Mesendoderm (in vitro differentiated cells): ENCODE data around the gene GPD1.
A peak's percentile ranks its signal among the peaks of the same experiment; 100 is the strongest.

Experiments used
- DNase-seq: peaks from one replicate; pipeline ENCODE4 v3.0.0; 2013
- H2AK5ac ChIP-seq: 2 replicates; pipeline ENCODE4 v1.6.1; 2013; ENCODE audit warnings: low read length, inconsistent platforms
- H2BK120ac ChIP-seq: 2 replicates; pipeline ENCODE4 v1.6.1; 2013; ENCODE audit warnings: low read depth, mild to moderate bottlenecking, low read length, moderate library complexity, mixed read lengths
- H2BK15ac ChIP-seq: replicated peaks from 2 replicates; pipeline ENCODE4 v1.6.1; 2013; ENCODE audit warnings: low read depth, mild to moderate bottlenecking, moderate library complexity
- H2BK5ac ChIP-seq: 2 replicates; pipeline ENCODE4 v1.6.1; 2013; ENCODE audit warnings: low read length, inconsistent platforms
- H3K18ac ChIP-seq: 2 replicates; pipeline ENCODE4 v1.6.1; 2013; ENCODE audit warnings: mild to moderate bottlenecking, low read length, mixed read lengths
- H3K23ac ChIP-seq: one replicate; pipeline ENCODE4 v1.6.1; 2013; ENCODE audit warnings: low read length
- H3K27ac ChIP-seq: 2 replicates; pipeline ENCODE4 v1.5.1; 2013; ENCODE audit warnings: low read depth, mild to moderate bottlenecking, inconsistent platforms, low read length, moderate library complexity
- H3K27me3 ChIP-seq: 2 replicates; pipeline ENCODE4 v1.6.1; 2013; ENCODE audit warnings: low read length, control low read depth, mild to moderate bottlenecking, inconsistent platforms; ENCODE audit not compliant: insufficient read depth, poor library complexity
- H3K36me3 ChIP-seq: 2 replicates; pipeline ENCODE4 v1.6.1; 2013; ENCODE audit warnings: low read length, inconsistent platforms; ENCODE audit not compliant: control insufficient read depth, insufficient read depth
- H3K4ac ChIP-seq: one replicate; pipeline ENCODE4 v1.6.1; 2013; ENCODE audit warnings: low read depth, mild to moderate bottlenecking, low read length, moderate library complexity
- H3K4me1 ChIP-seq: 2 replicates; pipeline ENCODE4 v1.6.1; 2013; ENCODE audit warnings: low read depth, low read length, inconsistent platforms; ENCODE audit not compliant: control insufficient read depth
- H3K4me2 ChIP-seq: 2 replicates; pipeline ENCODE4 v1.6.1; 2013; ENCODE audit warnings: low read length
- H3K4me3 ChIP-seq: 2 replicates; pipeline ENCODE4 v1.5.1; 2013; ENCODE audit warnings: mild to moderate bottlenecking, low read length
- H3K56ac ChIP-seq: one replicate; pipeline ENCODE4 v1.6.1; 2013; ENCODE audit warnings: low read length
- H3K79me1 ChIP-seq: 2 replicates; pipeline ENCODE4 v1.6.1; 2013; ENCODE audit warnings: low read length, inconsistent platforms
- H3K79me2 ChIP-seq: 2 replicates; pipeline ENCODE4 v1.6.1; 2013; ENCODE audit warnings: mild to moderate bottlenecking, low read length; ENCODE audit not compliant: control insufficient read depth, insufficient read depth
- H3K9ac ChIP-seq: 2 replicates; pipeline ENCODE4 v1.6.1; 2013; ENCODE audit warnings: low read length, inconsistent platforms
- H4K5ac ChIP-seq: one replicate; pipeline ENCODE4 v1.6.1; 2013; ENCODE audit warnings: low read length
- H4K8ac ChIP-seq: one replicate; pipeline ENCODE4 v1.6.1; 2013; ENCODE audit warnings: low read depth, mild to moderate bottlenecking, control low read depth, low read length, moderate library complexity
- WGBS: extraction: QIAGEN DNeasy Blood & Tissue Kit; methylation state at CpG from one replicate; pipeline ENCODE4 v1.1.7; 2013; ENCODE audit warnings: low lambda C conversion rate, missing lambda C conversion rate; ENCODE audit not compliant: insufficient coverage; ENCODE audit errors: extremely low coverage; 5-methylcytosine and 5-hydroxymethylcytosine counted together

GPD1 gene

GRCh38 chr12:50103351-50103750 is 457 bp upstream of the GPD1 start:
- Histone ChIP-seq H3K9ac (no peak overlapping the region), H3K4me1 (no peaks in the 10 kb centered on the region), H3K27ac (no peak overlapping the region), H3K79me2 (no peaks in the 10 kb centered on the region), H3K18ac (no peak overlapping the region), H2BK120ac (no peak overlapping the region), H3K56ac (peak overlapping the region; percentile 15), H3K79me1 (no peaks in the 10 kb centered on the region), H2BK15ac (no peak overlapping the region), H3K4me2 (no peak overlapping the region), H3K4ac (no peak overlapping the region), H4K5ac (no peak overlapping the region), H3K27me3 (no peaks in the 10 kb centered on the region), H2BK5ac (no peak overlapping the region), H3K23ac (no peak overlapping the region), H4K8ac (no peak overlapping the region), H2AK5ac (no peak overlapping the region), H3K36me3 (peaks cover 14% of the 10 kb centered on the region), H3K4me3 (no peak overlapping the region)
- no CpG with 5 or more reads among the region's 2 CpGs for WGBS
- no peak for DNase-seq

- Histone ChIP-seq H3K9ac (no peak overlapping the region), H4K8ac (no peak overlapping the region), H3K4me2 (no peak overlapping the region), H3K79me2 (no peaks in the 10 kb centered on the region), H3K27me3 (no peaks in the 10 kb centered on the region), H2AK5ac (no peak overlapping the region), H2BK120ac (no peak overlapping the region), H3K56ac (no peak overlapping the region), H4K5ac (no peak overlapping the region), H3K23ac (no peak overlapping the region), H3K27ac (no peak overlapping the region), H2BK15ac (no peak overlapping the region), H3K18ac (no peak overlapping the region), H2BK5ac (no peak overlapping the region), H3K36me3 (peaks cover 3% of the 10 kb centered on the region), H3K4me1 (no peaks in the 10 kb centered on the region), H3K4me3 (no peak overlapping the region), H3K79me1 (no peaks in the 10 kb centered on the region), H3K4ac (no peak overlapping the region)
- no CpG with 5 or more reads among the region's 14 CpGs for WGBS
- no peak for DNase-seq
Measured at GRCh38 chr12:50104417-50105366, 884 bp downstream of the GPD1 start.

- WGBS, result no CpG with 5 or more reads among the region's 12 CpGs
- Histone ChIP-seq H3K79me2 (no peaks in the 10 kb centered on the region), H3K4me2 (no peak overlapping the region), H3K27ac (no peak overlapping the region), H2BK120ac (no peak overlapping the region), H2BK5ac (no peak overlapping the region), H2BK15ac (no peak overlapping the region), H3K4ac (no peak overlapping the region), H3K79me1 (no peaks in the 10 kb centered on the region), H3K18ac (no peak overlapping the region), H3K9ac (no peak overlapping the region), H3K36me3 (no peaks in the 10 kb centered on the region), H3K23ac (no peak overlapping the region), H3K4me3 (no peak overlapping the region), H3K56ac (no peak overlapping the region), H2AK5ac (no peak overlapping the region), H4K5ac (no peak overlapping the region), H4K8ac (no peak overlapping the region), H3K4me1 (peaks cover 6% of the 10 kb centered on the region), H3K27me3 (no peaks in the 10 kb centered on the region)
- DNase-seq, result no peak
Measured at GRCh38 chr12:50105913-50106450, 2.2 kb downstream of the GPD1 start.

GRCh38 chr12:50106907-50107306 is 3.1 kb downstream of the GPD1 start:
- H3K4me3 ChIP-seq, result no peak overlapping the region
- no peak overlapping the region for H3K9ac ChIP-seq
- peaks cover 8% of the 10 kb centered on the region for H3K4me1 ChIP-seq
- H4K8ac ChIP-seq, result no peak overlapping the region
- H2AK5ac ChIP-seq, result no peak overlapping the region
- WGBS, result no CpG with 5 or more reads among the region's 3 CpGs
- H4K5ac ChIP-seq, result no peak overlapping the region
- no peak overlapping the region for H2BK120ac ChIP-seq
- H2BK15ac ChIP-seq, result no peak overlapping the region
- H3K56ac ChIP-seq, result no peak overlapping the region
- no peak overlapping the region for H3K18ac ChIP-seq
- no peak overlapping the region for H3K27ac ChIP-seq
- no peaks in the 10 kb centered on the region for H3K79me1 ChIP-seq
- no peaks in the 10 kb centered on the region for H3K27me3 ChIP-seq
- no peak overlapping the region for H3K4me2 ChIP-seq
- no peak overlapping the region for H3K23ac ChIP-seq
- H3K36me3 ChIP-seq, result no peaks in the 10 kb centered on the region
- no peak overlapping the region for H3K4ac ChIP-seq
- no peak overlapping the region for H2BK5ac ChIP-seq
- DNase-seq, result no peak
- no peaks in the 10 kb centered on the region for H3K79me2 ChIP-seq

- Histone ChIP-seq H3K4me1 (peaks cover 8% of the 10 kb centered on the region), H3K36me3 (no peaks in the 10 kb centered on the region), H3K56ac (no peak overlapping the region), H3K4ac (no peak overlapping the region), H3K9ac (no peak overlapping the region), H3K4me2 (no peak overlapping the region), H3K79me2 (no peaks in the 10 kb centered on the region), H2BK15ac (no peak overlapping the region), H3K18ac (no peak overlapping the region), H3K79me1 (no peaks in the 10 kb centered on the region), H3K23ac (no peak overlapping the region), H2BK120ac (no peak overlapping the region), H3K4me3 (no peak overlapping the region), H3K27me3 (no peaks in the 10 kb centered on the region), H4K5ac (no peak overlapping the region), H4K8ac (no peak overlapping the region), H2BK5ac (no peak overlapping the region), H3K27ac (no peak overlapping the region), H2AK5ac (no peak overlapping the region)
- no peak for DNase-seq
- WGBS, result no CpG with 5 or more reads among the region's 17 CpGs
Measured at GRCh38 chr12:50107416-50108268, 3.8 kb downstream of the GPD1 start.
